ENCODE results near the gene SMAD5.

The SMAD5 gene

DNA sequence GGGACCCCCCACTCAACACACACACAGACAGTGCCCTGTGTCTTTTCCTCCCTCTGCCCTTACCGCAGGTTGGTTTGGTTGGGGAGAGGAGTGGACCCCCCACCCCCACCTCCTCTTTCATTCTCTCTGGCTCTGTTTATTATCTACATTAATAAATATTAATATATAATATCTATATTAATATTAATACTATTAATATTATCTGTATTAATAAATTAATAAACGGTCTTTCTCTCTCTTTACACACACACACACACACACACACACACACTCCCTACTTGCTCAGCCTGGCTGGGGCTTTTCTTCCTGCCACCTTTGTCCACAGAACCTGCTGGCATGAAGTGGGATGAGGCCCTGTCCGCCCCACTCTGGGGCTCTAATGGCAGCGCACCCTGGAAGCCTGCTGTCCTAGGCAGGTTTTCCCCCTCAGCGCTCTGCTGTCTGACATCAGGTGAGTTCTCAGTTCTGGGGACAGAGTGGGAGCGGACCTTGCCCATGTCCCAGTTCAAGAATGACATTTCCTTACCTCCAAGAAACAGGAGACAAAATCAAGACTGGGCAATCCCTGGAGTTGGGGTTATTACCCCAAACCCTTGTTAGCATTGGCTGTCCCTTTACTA lies 70.8 kb downstream of the SMAD5 start:
- Histone ChIP-seq H2BK12ac (ENCODE audit: low read length) (no peak overlapping the region), H3K4me1 (ENCODE audit: control insufficient read depth in 1 of 2, insufficient read depth in 2 of 2, low read length in 2 of 2) (peaks cover 0 to 2% of the 10 kb centered on the region in 2 experiments), H3K4me3 (ENCODE audit: low read depth, low read length) (no peak overlapping the region), H4K8ac (ENCODE audit: low read depth, low read length) (no peak overlapping the region), H2BK120ac (ENCODE audit: insufficient read depth, low read length, poor library complexity) (no peak overlapping the region), H3K27ac (ENCODE audit: low read depth, low read length) (no peak overlapping the region), H3K27me3 (ENCODE audit: insufficient read depth, low read length) (no peaks in the 10 kb centered on the region), H3K4ac (ENCODE audit: low read depth, low read length) (no peak overlapping the region), H3K9me3 (ENCODE audit: insufficient read depth, low read depth, low read length) (no peaks in the 10 kb centered on the region), H3K79me1 (ENCODE audit: low read length) (no peaks in the 10 kb centered on the region), H2AFZ (ENCODE audit: insufficient read depth, low read length, poor library complexity) (no peak overlapping the region), H4K91ac (ENCODE audit: low read depth, low read length) (no peak overlapping the region), H3K79me2 (ENCODE audit: control insufficient read depth, insufficient read depth, low read length, poor library complexity) (no peaks in the 10 kb centered on the region), H2BK5ac (ENCODE audit: low read depth, low read length, poor library complexity) (no peak overlapping the region), H3K4me2 (ENCODE audit: low read length) (no peak overlapping the region), H2AK5ac (ENCODE audit: low read length) (no peak overlapping the region), H3K18ac (ENCODE audit: low read length) (no peak overlapping the region), H3K14ac (ENCODE audit: low read length) (no peak overlapping the region), H3K9ac (ENCODE audit: low read length) (no peak overlapping the region), H3K23ac (ENCODE audit: low read length) (no peak overlapping the region), H4K12ac (ENCODE audit: low read depth, low read length) (no peak overlapping the region), H3K36me3 (ENCODE audit: control insufficient read depth in 1 of 2, insufficient read depth in 2 of 2, low read length in 2 of 2) (peaks cover 0 to 1% of the 10 kb centered on the region in 2 experiments)
- no peak for DNase-seq
- no CpG with 5 or more reads among the region's 6 CpGs for WGBS (ENCODE audit: extremely low coverage, insufficient coverage, insufficient read length)

DNA sequence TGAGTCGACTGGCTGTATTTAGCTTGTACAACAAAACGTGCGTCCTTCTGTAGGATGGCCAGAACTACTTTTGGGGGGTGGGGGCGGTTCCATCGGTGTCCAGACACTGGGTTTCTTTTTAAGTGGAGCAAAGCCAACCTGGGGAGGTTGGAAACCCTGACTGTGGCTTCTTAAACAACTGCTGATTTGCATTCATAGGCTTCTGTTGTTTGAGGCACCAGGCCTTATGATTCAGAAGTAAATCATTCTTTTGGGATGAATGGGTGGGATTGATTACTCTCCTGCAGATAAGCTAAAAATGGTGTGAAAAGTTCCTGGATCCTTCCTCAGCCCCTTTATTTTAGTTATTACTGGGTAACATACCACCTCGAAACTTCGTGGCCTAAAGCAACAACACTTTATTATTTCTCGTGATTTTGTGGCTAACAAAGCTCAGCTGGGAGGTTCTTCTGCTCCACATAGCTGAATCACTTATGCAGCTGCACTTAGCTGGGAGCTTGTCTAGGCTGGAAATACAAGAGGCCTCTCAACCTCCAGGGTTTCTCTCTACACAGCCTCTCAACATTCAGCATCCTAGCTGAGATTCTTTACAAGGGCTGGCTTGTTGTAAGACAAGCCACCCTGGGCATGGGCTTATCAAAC lies 72.5 kb downstream of the SMAD5 start:
- Histone ChIP-seq H2BK120ac (ENCODE audit: insufficient read depth, low read length, poor library complexity) (no peak overlapping the region), H3K4me2 (ENCODE audit: low read length) (no peak overlapping the region), H2AK5ac (ENCODE audit: low read length) (no peak overlapping the region), H3K14ac (ENCODE audit: low read length) (no peak overlapping the region), H2AFZ (ENCODE audit: insufficient read depth, low read length, poor library complexity) (no peak overlapping the region), H3K18ac (ENCODE audit: low read length) (no peak overlapping the region), H4K91ac (ENCODE audit: low read depth, low read length) (no peak overlapping the region), H2BK12ac (ENCODE audit: low read length) (no peak overlapping the region), H3K27ac (ENCODE audit: low read depth, low read length) (no peak overlapping the region), H4K12ac (ENCODE audit: low read depth, low read length) (no peak overlapping the region), H3K4me3 (ENCODE audit: low read depth, low read length) (no peak overlapping the region), H3K4ac (ENCODE audit: low read depth, low read length) (no peak overlapping the region), H3K27me3 (ENCODE audit: insufficient read depth, low read length) (no peaks in the 10 kb centered on the region), H3K79me2 (ENCODE audit: control insufficient read depth, insufficient read depth, low read length, poor library complexity) (no peaks in the 10 kb centered on the region), H3K79me1 (ENCODE audit: low read length) (no peaks in the 10 kb centered on the region), H3K9me3 (ENCODE audit: insufficient read depth, low read depth, low read length) (no peaks in the 10 kb centered on the region), H3K9ac (ENCODE audit: low read length) (no peak overlapping the region), H3K4me1 (ENCODE audit: control insufficient read depth in 1 of 2, insufficient read depth in 2 of 2, low read length in 2 of 2) (peaks cover 0 to 2% of the 10 kb centered on the region in 2 experiments), H2BK5ac (ENCODE audit: low read depth, low read length, poor library complexity) (no peak overlapping the region), H3K23ac (ENCODE audit: low read length) (no peak overlapping the region), H4K8ac (ENCODE audit: low read depth, low read length) (no peak overlapping the region), H3K36me3 (ENCODE audit: control insufficient read depth in 1 of 2, insufficient read depth in 2 of 2, low read length in 2 of 2) (no peaks in the 10 kb centered on the region)
- no CpG with 5 or more reads among the region's 8 CpGs for WGBS (ENCODE audit: extremely low coverage, insufficient coverage, insufficient read length)
- DNase-seq = no peak

DNA sequence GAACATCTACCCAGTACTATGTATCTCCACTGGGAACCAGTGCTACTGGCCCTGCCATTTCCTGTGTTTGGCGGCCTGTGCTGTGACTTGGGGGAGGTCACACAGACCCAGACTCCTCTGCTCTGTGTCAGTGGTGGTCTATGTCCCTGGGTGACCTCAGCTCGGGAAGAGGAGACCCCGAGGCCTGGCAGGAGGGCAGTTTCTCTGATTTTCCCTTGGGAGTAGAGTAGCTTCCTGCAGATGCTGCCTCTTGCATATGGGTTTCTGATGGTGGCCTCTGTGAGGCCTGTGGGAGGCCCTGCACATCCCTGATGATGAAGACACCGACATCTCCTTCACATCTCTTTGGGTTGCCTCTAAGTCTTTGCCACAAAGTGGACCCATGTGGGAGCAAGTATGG lies 73.3 kb downstream of the SMAD5 start:
- no peak overlapping the region for H3K27ac ChIP-seq (ENCODE audit: low read depth, low read length)
- H2AK5ac ChIP-seq (ENCODE audit: low read length) = no peak overlapping the region
- H2BK12ac ChIP-seq (ENCODE audit: low read length) = no peak overlapping the region
- no peaks in the 10 kb centered on the region for H3K36me3 ChIP-seq (ENCODE audit: control insufficient read depth in 1 of 2, insufficient read depth in 2 of 2, low read length in 2 of 2)
- no peak overlapping the region for H3K14ac ChIP-seq (ENCODE audit: low read length)
- H3K18ac ChIP-seq (ENCODE audit: low read length) = no peak overlapping the region
- no peak overlapping the region for H3K4me2 ChIP-seq (ENCODE audit: low read length)
- H3K79me1 ChIP-seq (ENCODE audit: low read length) = no peaks in the 10 kb centered on the region
- H4K8ac ChIP-seq (ENCODE audit: low read depth, low read length) = no peak overlapping the region
- no peaks in the 10 kb centered on the region for H3K79me2 ChIP-seq (ENCODE audit: control insufficient read depth, insufficient read depth, low read length, poor library complexity)
- no CpG with 5 or more reads among the region's 4 CpGs for WGBS (ENCODE audit: extremely low coverage, insufficient coverage, insufficient read length)
- no peaks in the 10 kb centered on the region for H3K27me3 ChIP-seq (ENCODE audit: insufficient read depth, low read length)
- H3K4ac ChIP-seq (ENCODE audit: low read depth, low read length) = no peak overlapping the region
- no peak for DNase-seq
- no peak overlapping the region for H2AFZ ChIP-seq (ENCODE audit: insufficient read depth, low read length, poor library complexity)
- H4K91ac ChIP-seq (ENCODE audit: low read depth, low read length) = no peak overlapping the region
- H3K4me3 ChIP-seq (ENCODE audit: low read depth, low read length) = no peak overlapping the region
- H3K9ac ChIP-seq (ENCODE audit: low read length) = no peak overlapping the region
- H2BK120ac ChIP-seq (ENCODE audit: insufficient read depth, low read length, poor library complexity) = no peak overlapping the region
- H3K9me3 ChIP-seq (ENCODE audit: insufficient read depth, low read depth, low read length) = no peaks in the 10 kb centered on the region
- peaks cover 0 to 2% of the 10 kb centered on the region in 2 experiments for H3K4me1 ChIP-seq (ENCODE audit: control insufficient read depth in 1 of 2, insufficient read depth in 2 of 2, low read length in 2 of 2)
- no peak overlapping the region for H4K12ac ChIP-seq (ENCODE audit: low read depth, low read length)
- no peak overlapping the region for H3K23ac ChIP-seq (ENCODE audit: low read length)
- H2BK5ac ChIP-seq (ENCODE audit: low read depth, low read length, poor library complexity) = no peak overlapping the region

DNA sequence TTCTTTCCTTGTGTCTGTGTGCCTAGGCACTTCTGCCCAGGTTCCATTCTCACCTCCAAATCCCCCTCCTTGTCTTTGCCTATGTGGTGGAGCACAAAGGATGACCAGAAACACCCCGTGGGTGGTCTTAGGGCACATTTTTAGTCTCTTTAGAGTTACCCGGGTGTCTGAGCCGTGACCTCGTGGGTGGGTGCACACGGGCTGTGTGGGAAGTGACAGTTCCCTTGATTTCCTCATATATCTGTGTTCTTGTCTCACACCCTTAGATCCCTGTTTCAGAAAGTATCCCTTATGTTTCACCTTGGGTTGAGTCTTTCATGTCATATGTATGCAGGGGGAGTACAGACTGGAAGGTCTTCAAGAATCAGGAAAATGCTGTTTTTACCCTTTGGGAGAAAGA lies 73.7 kb downstream of the SMAD5 start:
- H3K9me3 ChIP-seq (ENCODE audit: insufficient read depth, low read depth, low read length) = no peaks in the 10 kb centered on the region

More for the DNA sequence above, 73.7 kb downstream of the SMAD5 start:
- no CpG with 5 or more reads among the region's 5 CpGs for WGBS (ENCODE audit: extremely low coverage, insufficient coverage, insufficient read length)
- Histone ChIP-seq H3K4me3 (ENCODE audit: low read depth, low read length) (no peak overlapping the region), H3K36me3 (ENCODE audit: control insufficient read depth in 1 of 2, insufficient read depth in 2 of 2, low read length in 2 of 2) (no peaks in the 10 kb centered on the region), H4K12ac (ENCODE audit: low read depth, low read length) (no peak overlapping the region), H3K79me1 (ENCODE audit: low read length) (no peaks in the 10 kb centered on the region), H3K79me2 (ENCODE audit: control insufficient read depth, insufficient read depth, low read length, poor library complexity) (no peaks in the 10 kb centered on the region), H3K18ac (ENCODE audit: low read length) (no peak overlapping the region), H3K27me3 (ENCODE audit: insufficient read depth, low read length) (no peaks in the 10 kb centered on the region), H3K4ac (ENCODE audit: low read depth, low read length) (no peak overlapping the region), H2AFZ (ENCODE audit: insufficient read depth, low read length, poor library complexity) (no peak overlapping the region), H3K4me1 (ENCODE audit: control insufficient read depth in 1 of 2, insufficient read depth in 2 of 2, low read length in 2 of 2) (peaks cover 0 to 2% of the 10 kb centered on the region in 2 experiments), H3K14ac (ENCODE audit: low read length) (no peak overlapping the region), H4K8ac (ENCODE audit: low read depth, low read length) (no peak overlapping the region), H2BK5ac (ENCODE audit: low read depth, low read length, poor library complexity) (no peak overlapping the region), H2BK12ac (ENCODE audit: low read length) (no peak overlapping the region), H4K91ac (ENCODE audit: low read depth, low read length) (no peak overlapping the region), H3K27ac (ENCODE audit: low read depth, low read length) (no peak overlapping the region), H3K23ac (ENCODE audit: low read length) (no peak overlapping the region), H3K9ac (ENCODE audit: low read length) (no peak overlapping the region), H2AK5ac (ENCODE audit: low read length) (no peak overlapping the region), H2BK120ac (ENCODE audit: insufficient read depth, low read length, poor library complexity) (no peak overlapping the region), H3K4me2 (ENCODE audit: low read length) (no peak overlapping the region)
- DNase-seq = no peak

Measured in trophoblast cell (in vitro differentiated cells and primary cell).